Tongue (tissue), 3 donors: ENCODE measurements around the gene GATA6. TPM values are rescaled to one million over a fixed set of nuclear protein-coding genes. Genes with fewer than 3 reads are reported as not detected.

ENCODE experiments used
- DNase-seq: peaks from one replicate; pipeline ENCODE4 v3.0.0-alpha.2; 2015
- small RNA-seq: library from RNA; depleted of rRNA; stranded (forward); fragments of <200 nt; gene quantifications from one replicate; pipeline ENCODE3, GENCODE V24; 2014; ENCODE audit warnings: low replicate concordance
- total RNA-seq: library from RNA; depleted of rRNA; stranded (reverse); fragments of >200 nt; gene quantifications from one replicate; pipeline ENCODE4 v1.2.3, GENCODE V29; 2014

The GATA6 gene
- total RNA-seq, 1 donor from 2014 or later: 2.2 TPM

DNA sequence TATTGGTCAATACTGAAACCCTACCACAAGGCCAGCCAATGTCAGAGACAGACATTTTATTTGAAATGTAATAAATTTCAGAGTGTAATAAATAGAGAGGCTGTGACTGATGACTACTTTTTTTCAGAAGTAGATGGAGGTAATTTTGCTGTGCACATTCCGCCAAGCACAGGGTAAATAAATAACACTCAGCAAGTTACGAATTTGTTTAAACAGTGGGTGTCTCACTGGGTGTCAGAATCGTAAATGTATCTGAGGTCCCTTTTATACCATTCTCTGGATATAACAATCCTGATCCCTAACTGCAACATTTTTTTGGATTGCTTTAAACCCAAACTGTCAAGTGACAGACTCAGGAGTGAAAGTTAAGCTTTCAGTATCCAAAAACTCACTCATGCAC lies 74.1 kb downstream of the GATA6 start:
- DNase-seq: no peak

DNA sequence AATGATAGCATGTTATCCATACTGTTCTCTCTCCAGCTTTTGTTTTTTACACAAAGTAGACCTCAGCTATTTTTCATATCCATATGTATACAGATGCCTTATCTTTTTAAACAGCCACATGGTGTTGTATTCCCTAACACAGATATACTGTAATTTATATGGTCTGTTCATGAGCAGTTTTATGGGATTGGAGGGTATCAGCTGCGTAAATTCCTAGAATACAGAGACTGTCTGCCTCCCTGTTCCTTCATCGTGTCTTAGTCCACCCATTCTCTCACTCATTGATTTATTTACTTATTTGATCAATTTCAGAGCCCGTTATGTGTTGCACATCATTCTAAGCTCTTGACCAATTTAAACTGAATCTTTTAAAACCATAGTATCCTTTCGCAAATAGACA lies 80.6 kb downstream of the GATA6 start:
- no peak for DNase-seq

DNA sequence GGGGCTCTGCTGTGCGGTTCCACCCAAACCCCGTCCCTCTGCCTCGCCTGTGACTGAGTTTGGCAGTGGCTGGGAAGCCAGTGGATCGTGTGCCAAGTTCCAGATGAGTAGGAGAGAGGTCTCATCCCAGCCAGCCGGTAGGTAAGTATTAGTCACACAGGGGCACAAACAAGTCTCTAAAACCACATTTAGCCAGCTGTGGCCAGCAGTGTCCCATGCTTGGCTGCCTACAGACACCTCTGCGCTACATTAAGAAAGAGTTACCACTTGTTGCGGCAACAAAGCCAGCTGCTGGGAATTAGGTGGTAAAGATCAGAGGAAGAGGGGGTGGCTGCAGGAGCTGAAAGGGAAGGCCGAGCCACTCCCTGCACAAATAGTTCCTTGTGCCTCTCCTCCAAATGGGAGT lies 81.2 kb downstream of the GATA6 start:
- DNase-seq: no peak

Small RNA genes lying within 50 kb of the gene (small RNA-seq; reads per million reads assigned to genes)
- gene RNU6-702P: not detected
- not detected for gene RNU6ATAC20P

Other genes with a start within 250 kb of the GATA6 start
- gene CTAGE1, start 248.3 kb downstream of the GATA6 start, total RNA-seq: not detected